ENCODE results near the gene PDLIM7. TPM values are rescaled to one million over a fixed set of nuclear protein-coding genes. Genes with fewer than 3 reads are reported as not detected.

Gene PDLIM7
- total RNA-seq, 1 donor from 2014 or later: 35.1 TPM

- DNase-seq (no peak), ATAC-seq (no peak)
- intact Hi-C loops (cut with micrococcal nuclease): no loop called here
Observed at GRCh38 chr5:177483042-177483441, 14.4 kb downstream of the PDLIM7 start.

GRCh38 chr5:177482359-177482795, 15.0 kb downstream of the PDLIM7 start:
- ATAC-seq: no peak
- intact Hi-C loops (cut with micrococcal nuclease): no loop called here
- peak; percentile 29 for DNase-seq

- DNase-seq (no peak), ATAC-seq (peak; percentile 10)
- intact Hi-C loops (cut with micrococcal nuclease): no loop called here
Observed at GRCh38 chr5:177479774-177480173, 17.6 kb downstream of the PDLIM7 start.

GRCh38 chr5:177478711-177479646, 18.4 kb downstream of the PDLIM7 start:
- peak; percentile 94 for DNase-seq
- intact Hi-C loops (cut with micrococcal nuclease): no loop called here
- ATAC-seq: peak; percentile 93

- DNase-seq (peak; percentile 29), ATAC-seq (no peak)
- intact Hi-C loops (cut with micrococcal nuclease): no loop called here
Observed at GRCh38 chr5:177477701-177478477, 19.5 kb downstream of the PDLIM7 start.

- intact Hi-C loops (cut with micrococcal nuclease): no loop called here
- no peak for ATAC-seq
- DNase-seq: no peak
Observed at GRCh38 chr5:177476531-177477233, 20.7 kb downstream of the PDLIM7 start.

DNA sequence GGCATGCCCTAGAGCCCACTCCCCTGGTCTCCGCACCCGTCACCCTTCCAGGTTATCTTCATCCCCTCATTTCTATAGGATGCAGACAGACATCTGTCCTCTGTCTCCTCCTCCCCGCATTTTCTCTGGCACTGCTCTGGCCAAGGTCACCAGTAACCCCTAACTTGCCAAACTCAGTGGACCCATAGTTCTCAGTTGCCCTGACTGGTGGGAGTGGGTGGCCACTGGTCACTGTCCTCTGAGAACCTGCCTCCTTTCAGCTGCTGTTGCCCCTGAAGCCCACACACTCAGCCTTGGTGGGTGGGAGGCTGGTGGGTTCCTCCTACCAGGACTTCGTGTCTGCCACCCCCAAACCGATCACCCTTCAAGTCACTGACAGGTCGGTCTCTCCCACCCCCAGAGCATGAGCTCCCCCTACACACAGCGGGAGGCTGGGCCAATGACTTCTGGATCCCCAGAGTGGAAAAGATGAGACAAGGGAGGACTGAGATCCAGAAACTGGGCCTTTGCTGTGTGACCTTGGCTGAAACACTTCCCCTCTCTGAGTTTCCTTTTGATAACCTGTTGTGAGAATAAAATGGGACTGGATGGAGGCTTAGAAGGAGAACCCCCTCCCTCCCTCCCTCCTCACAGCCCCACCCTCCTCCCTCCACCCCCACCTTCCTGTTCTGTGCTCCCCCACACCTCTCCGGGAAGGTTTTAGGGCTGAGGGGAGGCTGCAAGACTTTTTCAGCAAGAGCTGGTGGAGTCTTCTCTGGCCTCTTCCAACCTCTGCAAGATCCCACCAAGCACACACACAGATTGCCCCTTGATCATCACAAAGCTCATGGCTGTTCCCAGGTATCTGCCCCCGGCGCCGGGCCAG, 21.6 kb downstream of the PDLIM7 start:
- DNase-seq (no peak), ATAC-seq (no peak)
- intact Hi-C loops (cut with micrococcal nuclease): no loop called here

GRCh38 chr5:177474846-177475562, 22.4 kb downstream of the PDLIM7 start:
- ATAC-seq (no peak), DNase-seq (no peak)
- intact Hi-C loops (cut with micrococcal nuclease): no loop called here

DNA sequence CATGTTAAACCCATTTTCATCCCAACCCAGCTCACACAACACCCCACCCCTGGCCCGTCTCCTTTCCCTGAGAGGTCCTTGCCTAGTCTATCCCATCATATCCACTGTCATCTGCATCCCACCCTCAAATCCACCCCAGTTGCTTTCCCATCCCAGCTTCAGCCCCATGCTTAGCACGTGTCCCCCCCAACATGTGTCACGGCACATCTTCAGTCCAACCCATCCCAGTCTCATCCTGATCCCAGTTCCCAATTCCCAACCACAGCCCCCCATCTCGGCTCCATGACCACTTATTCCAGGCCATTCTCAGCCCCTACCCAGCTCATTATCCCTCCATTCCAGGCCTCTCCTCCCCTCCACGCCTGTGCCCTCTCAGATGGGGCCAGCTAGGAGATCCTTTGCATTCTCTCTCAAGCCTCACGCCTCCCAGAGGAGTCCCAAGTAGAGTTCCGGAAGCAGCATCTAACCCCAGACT, 23.4 kb downstream of the PDLIM7 start:
- ATAC-seq: no peak
- no peak for DNase-seq
- intact Hi-C loops (cut with micrococcal nuclease): no loop called here

GRCh38 chr5:177473443-177474001, 23.9 kb downstream of the PDLIM7 start, which contains the start of gene DBN1:
Gene DBN1 (minus strand): TSS chr5:177473634. CDS start chr5:177473521, 113 bp downstream.
- peak; percentile 75 for DNase-seq
- ATAC-seq: peak; percentile 49
- intact Hi-C loops (cut with micrococcal nuclease): no loop called here

- intact Hi-C loops (cut with micrococcal nuclease): no loop called here
- peak; percentile 3 for ATAC-seq
- peak; percentile 57 for DNase-seq
Observed at GRCh38 chr5:177472460-177473442, 24.7 kb downstream of the PDLIM7 start.

GRCh38 chr5:177471610-177472356, 25.6 kb downstream of the PDLIM7 start:
- ATAC-seq: peak; percentile 59
- DNase-seq: peak; percentile 83
- intact Hi-C loops (cut with micrococcal nuclease): no loop called here

- ATAC-seq (no peak), DNase-seq (no peak)
- intact Hi-C loops (cut with micrococcal nuclease): no loop called here
Observed at GRCh38 chr5:177470759-177471536, 26.5 kb downstream of the PDLIM7 start.

GRCh38 chr5:177469750-177470525, 27.5 kb downstream of the PDLIM7 start:
- ATAC-seq: no peak
- peak; percentile 24 for DNase-seq
- intact Hi-C loops (cut with micrococcal nuclease): no loop called here
